Measurements from ENCODE around the gene DOCK11. TPM values are rescaled to one million over a fixed set of nuclear protein-coding genes. Genes with fewer than 3 reads are reported as not detected.

The DOCK11 gene
- polyA plus RNA-seq, 4 donors: 1.3 to 8.6 (median 4.0) TPM

GRCh38 chrX:118530219-118530911 lies 34.8 kb downstream of the DOCK11 start:
- WGBS, 3 donors: 52 to 64% (median 53%) methylated on average over 3 of the region's 3 CpGs
- Histone ChIP-seq H3K27me3 (ENCODE audit: control insufficient read depth in 3 of 3, insufficient read depth in 3 of 3, low read length in 3 of 3) (no peaks in the 10 kb centered on the region), H3K36me3 (ENCODE audit: control insufficient read depth in 3 of 3, insufficient read depth in 2 of 3, low read depth in 1 of 3, low read length in 3 of 3) (no peaks in the 10 kb centered on the region), H3K4me1 (ENCODE audit: control insufficient read depth in 3 of 3, insufficient read depth in 2 of 3, low read depth in 1 of 3, low read length in 2 of 3) (no peaks in the 10 kb centered on the region), H3K9me3 (ENCODE audit: control insufficient read depth in 2 of 2, insufficient read depth in 1 of 2, low read depth in 1 of 2, low read length in 1 of 2) (no peaks in the 10 kb centered on the region), H3K27ac (ENCODE audit: low read depth in 1 of 3, low read length in 2 of 3) (peak overlapping the region in 1 of 3 donors; percentile 31), H3K4me3 (ENCODE audit: low read depth in 1 of 3, low read length in 3 of 3) (no peak overlapping the region)
- no peak for DNase-seq
- FAIRE-seq: no peak

DNA sequence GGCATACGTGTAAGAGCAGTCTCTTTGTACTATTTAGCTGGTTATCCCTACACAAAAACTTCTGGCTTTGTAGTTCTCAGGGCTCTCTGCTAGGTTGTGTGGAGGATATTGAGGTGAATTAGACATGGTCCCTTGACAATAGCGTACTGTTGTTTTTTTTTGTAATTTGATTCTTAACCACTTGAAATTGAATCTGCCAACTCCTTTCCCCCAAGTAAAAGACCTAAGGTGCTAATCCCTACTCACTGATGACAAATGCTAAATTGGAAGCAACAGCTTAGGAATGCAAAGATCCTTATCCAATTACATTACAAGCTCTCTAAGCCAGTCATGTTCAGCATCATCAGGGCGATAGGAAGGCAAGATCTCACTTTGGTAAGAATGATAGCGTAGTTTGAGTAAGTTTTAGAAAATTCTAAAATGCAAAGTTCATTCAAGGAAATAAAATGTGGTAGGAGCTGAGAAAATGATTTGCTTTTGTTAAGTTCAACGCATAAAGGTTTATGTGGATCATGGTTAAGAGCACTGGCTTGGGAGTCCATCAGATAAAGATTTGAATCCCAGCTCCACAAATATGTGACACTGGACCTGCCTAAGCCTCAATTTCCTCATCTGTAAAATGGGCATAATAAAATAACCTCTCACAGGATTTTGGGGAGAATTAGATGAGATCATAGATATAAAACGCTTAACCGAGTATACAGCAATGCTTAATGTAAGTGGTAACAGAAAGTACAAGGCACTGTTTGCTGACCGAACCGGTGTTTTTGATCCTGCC lies 39.3 kb downstream of the DOCK11 start:
- FAIRE-seq: no peak
- Histone ChIP-seq H3K9me3 (ENCODE audit: control insufficient read depth in 2 of 2, insufficient read depth in 1 of 2, low read depth in 1 of 2, low read length in 1 of 2) (no peaks in the 10 kb centered on the region), H3K4me3 (ENCODE audit: low read depth in 1 of 3, low read length in 3 of 3) (no peak overlapping the region), H3K4me1 (ENCODE audit: control insufficient read depth in 3 of 3, insufficient read depth in 2 of 3, low read depth in 1 of 3, low read length in 2 of 3) (no peaks in the 10 kb centered on the region), H3K27ac (ENCODE audit: low read depth in 1 of 3, low read length in 2 of 3) (no peak overlapping the region), H3K36me3 (ENCODE audit: control insufficient read depth in 3 of 3, insufficient read depth in 2 of 3, low read depth in 1 of 3, low read length in 3 of 3) (no peaks in the 10 kb centered on the region), H3K27me3 (ENCODE audit: control insufficient read depth in 3 of 3, insufficient read depth in 3 of 3, low read length in 3 of 3) (no peaks in the 10 kb centered on the region)
- WGBS, 3 donors: 88 to 95% (median 91%) methylated on average over 9 of the region's 9 CpGs
- no peak for DNase-seq

DNA sequence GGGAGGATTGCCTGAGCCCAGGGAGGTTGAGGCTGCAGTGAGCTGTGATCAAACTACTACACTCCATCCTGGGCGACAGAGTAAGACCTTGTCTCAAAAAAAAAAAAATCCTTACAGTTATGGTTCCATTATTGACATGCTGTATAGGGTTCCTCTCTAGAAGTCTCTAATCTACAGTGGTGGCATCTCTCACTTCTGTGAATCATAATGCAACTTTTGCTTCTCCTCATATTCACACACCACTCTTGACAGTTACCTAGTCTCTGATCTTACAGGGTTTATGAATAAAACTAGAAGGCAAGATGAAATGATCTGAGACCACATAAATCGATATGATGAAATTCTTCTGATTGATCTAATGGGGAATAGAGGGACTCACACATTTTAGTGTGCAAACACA lies 40.6 kb downstream of the DOCK11 start:
- H3K4me1 ChIP-seq (ENCODE audit: control insufficient read depth in 3 of 3, insufficient read depth in 2 of 3, low read depth in 1 of 3, low read length in 2 of 3): no peaks in the 10 kb centered on the region
- H3K27me3 ChIP-seq (ENCODE audit: control insufficient read depth in 3 of 3, insufficient read depth in 3 of 3, low read length in 3 of 3): no peaks in the 10 kb centered on the region
- no peaks in the 10 kb centered on the region for H3K36me3 ChIP-seq (ENCODE audit: control insufficient read depth in 3 of 3, insufficient read depth in 2 of 3, low read depth in 1 of 3, low read length in 3 of 3)
- no peak overlapping the region for H3K4me3 ChIP-seq (ENCODE audit: low read depth in 1 of 3, low read length in 3 of 3)
- 74 to 89% (median 75%) methylated on average over 2 of the region's 2 CpGs for WGBS, 3 donors
- FAIRE-seq (no peak), DNase-seq (no peak)
- no peak overlapping the region for H3K27ac ChIP-seq (ENCODE audit: low read depth in 1 of 3, low read length in 2 of 3)
- H3K9me3 ChIP-seq (ENCODE audit: control insufficient read depth in 2 of 2, insufficient read depth in 1 of 2, low read depth in 1 of 2, low read length in 1 of 2): no peaks in the 10 kb centered on the region

- DNase-seq (peak in 1 of 2 donors; percentile 6), FAIRE-seq (no peak)
- Histone ChIP-seq H3K36me3 (ENCODE audit: control insufficient read depth in 3 of 3, insufficient read depth in 2 of 3, low read depth in 1 of 3, low read length in 3 of 3) (no peaks in the 10 kb centered on the region), H3K9me3 (ENCODE audit: control insufficient read depth in 2 of 2, insufficient read depth in 1 of 2, low read depth in 1 of 2, low read length in 1 of 2) (no peaks in the 10 kb centered on the region), H3K27ac (ENCODE audit: low read depth in 1 of 3, low read length in 2 of 3) (peak overlapping the region in 1 of 3 donors; percentile 64), H3K4me3 (ENCODE audit: low read depth in 1 of 3, low read length in 3 of 3) (no peak overlapping the region), H3K27me3 (ENCODE audit: control insufficient read depth in 3 of 3, insufficient read depth in 3 of 3, low read length in 3 of 3) (no peaks in the 10 kb centered on the region), H3K4me1 (ENCODE audit: control insufficient read depth in 3 of 3, insufficient read depth in 2 of 3, low read depth in 1 of 3, low read length in 2 of 3) (no peaks in the 10 kb centered on the region)
- WGBS, 3 donors: 27 to 38% (median 36%) methylated on average over 6 of the region's 6 CpGs
These were observed 41.3 kb downstream of the DOCK11 start for GRCh38 chrX:118536687-118537461.

GRCh38 chrX:118538386-118538785 lies 42.8 kb downstream of the DOCK11 start:
- DNase-seq (no peak), FAIRE-seq (no peak)
- no peaks in the 10 kb centered on the region for H3K4me1 ChIP-seq (ENCODE audit: control insufficient read depth in 3 of 3, insufficient read depth in 2 of 3, low read depth in 1 of 3, low read length in 2 of 3)
- WGBS, 3 donors: 67 to 91% (median 80%) methylated on average over 5 of the region's 5 CpGs
- H3K36me3 ChIP-seq (ENCODE audit: control insufficient read depth in 3 of 3, insufficient read depth in 2 of 3, low read depth in 1 of 3, low read length in 3 of 3): no peaks in the 10 kb centered on the region
- H3K27ac ChIP-seq (ENCODE audit: low read depth in 1 of 3, low read length in 2 of 3): no peak overlapping the region
- no peaks in the 10 kb centered on the region for H3K9me3 ChIP-seq (ENCODE audit: control insufficient read depth in 2 of 2, insufficient read depth in 1 of 2, low read depth in 1 of 2, low read length in 1 of 2)
- no peak overlapping the region for H3K4me3 ChIP-seq (ENCODE audit: low read depth in 1 of 3, low read length in 3 of 3)
- no peaks in the 10 kb centered on the region for H3K27me3 ChIP-seq (ENCODE audit: control insufficient read depth in 3 of 3, insufficient read depth in 3 of 3, low read length in 3 of 3)

GRCh38 chrX:118540342-118540741 lies 44.7 kb downstream of the DOCK11 start:
- DNase-seq (no peak), FAIRE-seq (no peak)
- WGBS, 3 donors: 77 to 88% (median 88%) methylated on average over 4 of the region's 4 CpGs
- Histone ChIP-seq H3K4me1 (ENCODE audit: control insufficient read depth in 3 of 3, insufficient read depth in 2 of 3, low read depth in 1 of 3, low read length in 2 of 3) (no peaks in the 10 kb centered on the region), H3K4me3 (ENCODE audit: low read depth in 1 of 3, low read length in 3 of 3) (no peak overlapping the region), H3K9me3 (ENCODE audit: control insufficient read depth in 2 of 2, insufficient read depth in 1 of 2, low read depth in 1 of 2, low read length in 1 of 2) (no peaks in the 10 kb centered on the region), H3K27me3 (ENCODE audit: control insufficient read depth in 3 of 3, insufficient read depth in 3 of 3, low read length in 3 of 3) (no peaks in the 10 kb centered on the region), H3K36me3 (ENCODE audit: control insufficient read depth in 3 of 3, insufficient read depth in 2 of 3, low read depth in 1 of 3, low read length in 3 of 3) (no peaks in the 10 kb centered on the region), H3K27ac (ENCODE audit: low read depth in 1 of 3, low read length in 2 of 3) (no peak overlapping the region)

DNA sequence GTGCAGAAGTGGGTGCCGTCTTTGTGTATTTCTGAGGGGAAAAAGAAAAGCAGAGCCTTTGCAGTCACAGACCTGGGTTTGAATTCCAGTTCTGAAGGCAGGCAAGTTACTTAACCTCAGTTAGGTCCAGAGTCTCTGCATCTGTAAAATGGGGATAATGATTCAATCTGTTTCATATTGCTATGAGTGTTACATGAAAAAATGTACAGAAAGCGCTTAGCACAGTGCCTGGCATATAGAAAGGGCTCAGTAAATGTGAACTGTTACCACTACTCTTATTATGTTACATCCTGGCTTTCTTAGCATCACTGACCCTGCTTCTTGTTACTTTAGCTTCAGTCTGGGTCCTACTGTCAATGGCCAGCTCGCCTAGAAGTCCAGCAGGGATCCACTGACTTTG lies 45.9 kb downstream of the DOCK11 start:
- DNase-seq: no peak
- no peaks in the 10 kb centered on the region for H3K9me3 ChIP-seq (ENCODE audit: control insufficient read depth in 2 of 2, insufficient read depth in 1 of 2, low read depth in 1 of 2, low read length in 1 of 2)
- no peak for FAIRE-seq
- 76 to 97% (median 92%) methylated on average over 3 of the region's 3 CpGs for WGBS, 3 donors
- H3K27ac ChIP-seq (ENCODE audit: low read depth in 1 of 3, low read length in 2 of 3): no peak overlapping the region
- H3K4me3 ChIP-seq (ENCODE audit: low read depth in 1 of 3, low read length in 3 of 3): no peak overlapping the region
- H3K27me3 ChIP-seq (ENCODE audit: control insufficient read depth in 3 of 3, insufficient read depth in 3 of 3, low read length in 3 of 3): no peaks in the 10 kb centered on the region
- no peaks in the 10 kb centered on the region for H3K36me3 ChIP-seq (ENCODE audit: control insufficient read depth in 3 of 3, insufficient read depth in 2 of 3, low read depth in 1 of 3, low read length in 3 of 3)
- H3K4me1 ChIP-seq (ENCODE audit: control insufficient read depth in 3 of 3, insufficient read depth in 2 of 3, low read depth in 1 of 3, low read length in 2 of 3): no peaks in the 10 kb centered on the region

- Histone ChIP-seq H3K36me3 (ENCODE audit: control insufficient read depth in 3 of 3, insufficient read depth in 2 of 3, low read depth in 1 of 3, low read length in 3 of 3) (no peaks in the 10 kb centered on the region), H3K27me3 (ENCODE audit: control insufficient read depth in 3 of 3, insufficient read depth in 3 of 3, low read length in 3 of 3) (no peaks in the 10 kb centered on the region), H3K27ac (ENCODE audit: low read depth in 1 of 3, low read length in 2 of 3) (no peak overlapping the region), H3K9me3 (ENCODE audit: control insufficient read depth in 2 of 2, insufficient read depth in 1 of 2, low read depth in 1 of 2, low read length in 1 of 2) (no peaks in the 10 kb centered on the region), H3K4me3 (ENCODE audit: low read depth in 1 of 3, low read length in 3 of 3) (no peak overlapping the region), H3K4me1 (ENCODE audit: control insufficient read depth in 3 of 3, insufficient read depth in 2 of 3, low read depth in 1 of 3, low read length in 2 of 3) (no peaks in the 10 kb centered on the region)
- DNase-seq (no peak), FAIRE-seq (no peak)
- 73 to 88% (median 83%) methylated on average over 5 of the region's 5 CpGs for WGBS, 3 donors
These were observed 49.9 kb downstream of the DOCK11 start for GRCh38 chrX:118545510-118545909.

Measured in small intestine (tissue), 7 donors.